Ishikawa (cell line): ENCODE measurements around the gene APOOL.

Experiments
- CEBPB ChIP-seq: IDR thresholded peaks from 2 replicates; pipeline ENCODE4 v1.6.1; 2012
- CREB1 ChIP-seq: IDR thresholded peaks from 2 replicates; pipeline ENCODE4 v1.6.1; 2012; ENCODE audit warnings: low read depth
- EGR1 ChIP-seq: IDR thresholded peaks from 2 replicates; pipeline ENCODE4 v1.6.1; 2012
- EP300 ChIP-seq: IDR thresholded peaks from 2 replicates; pipeline ENCODE4 v1.6.1; 2012; ENCODE audit warnings: borderline replicate concordance
- FOXM1 ChIP-seq: IDR thresholded peaks from 2 replicates; pipeline ENCODE4 v1.6.1; 2012; ENCODE audit warnings: low read depth, borderline replicate concordance
- MAX ChIP-seq: IDR thresholded peaks from 2 replicates; pipeline ENCODE4 v1.6.1; 2012
- NFIC ChIP-seq: IDR thresholded peaks from 2 replicates; pipeline ENCODE4 v1.6.1; 2012
- RAD21 ChIP-seq: IDR thresholded peaks from 2 replicates; pipeline ENCODE4 v1.6.1; 2012; ENCODE audit warnings: low read depth
- REST ChIP-seq: IDR thresholded peaks from 2 replicates; pipeline ENCODE4 v1.6.1; 2012; ENCODE audit warnings: low read depth, mild to moderate bottlenecking
- TAF1 ChIP-seq: IDR thresholded peaks from 2 replicates; pipeline ENCODE4 v1.6.1; 2012; ENCODE audit warnings: low read depth, mild to moderate bottlenecking
- TCF12 ChIP-seq: IDR thresholded peaks from 2 replicates; pipeline ENCODE4 v1.6.1; 2012; ENCODE audit warnings: low read depth
- TEAD4 ChIP-seq: IDR thresholded peaks from 2 replicates; pipeline ENCODE4 v1.6.1; 2012
- YY1 ChIP-seq: IDR thresholded peaks from 2 replicates; pipeline ENCODE4 v1.6.1; 2012; ENCODE audit warnings: low read depth
- ZBTB7A ChIP-seq: IDR thresholded peaks from 2 replicates; pipeline ENCODE4 v1.6.1; 2012; ENCODE audit warnings: low read depth
- TF ChIP-seq, protein P1 (sequence below): IDR thresholded peaks from 2 replicates; pipeline ENCODE4 v1.6.1; 2012

APOOL gene

DNA sequence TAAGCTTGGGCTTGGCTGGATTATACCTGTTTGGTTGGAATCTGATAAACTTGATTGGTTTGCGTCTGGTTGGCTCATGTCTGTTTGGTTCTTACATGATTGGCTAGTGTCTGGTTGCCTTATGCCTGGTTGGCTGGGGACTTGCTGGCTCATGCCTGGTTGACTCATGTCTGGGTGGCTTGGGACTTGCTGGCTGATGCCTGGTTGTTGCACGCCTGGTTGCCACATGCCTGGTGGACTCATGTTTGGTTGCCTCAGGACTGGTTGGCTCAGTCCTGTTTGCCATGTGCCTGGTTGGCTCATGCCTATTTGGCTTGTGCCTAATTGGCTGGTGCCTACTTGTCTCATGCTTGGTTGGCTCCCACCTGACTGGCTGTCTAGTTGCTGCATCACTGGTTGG lies 104.5 kb downstream of the APOOL start:
- no peak for TF ChIP-seq RAD21
- no peak for TF ChIP-seq TEAD4
- TF ChIP-seq CEBPB, result no peak
- TF ChIP-seq ZBTB7A, result no peak
- no peak for TF ChIP-seq MAX
- TF ChIP-seq CREB1, result no peak
- TF ChIP-seq NFIC, result no peak
- no peak for TF ChIP-seq EP300
- TF ChIP-seq, protein P1, sequence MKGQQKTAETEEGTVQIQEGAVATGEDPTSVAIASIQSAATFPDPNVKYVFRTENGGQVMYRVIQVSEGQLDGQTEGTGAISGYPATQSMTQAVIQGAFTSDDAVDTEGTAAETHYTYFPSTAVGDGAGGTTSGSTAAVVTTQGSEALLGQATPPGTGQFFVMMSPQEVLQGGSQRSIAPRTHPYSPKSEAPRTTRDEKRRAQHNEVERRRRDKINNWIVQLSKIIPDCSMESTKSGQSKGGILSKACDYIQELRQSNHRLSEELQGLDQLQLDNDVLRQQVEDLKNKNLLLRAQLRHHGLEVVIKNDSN, result no peak
- TF ChIP-seq TCF12, result no peak
- no peak for TF ChIP-seq YY1
- no peak for TF ChIP-seq REST
- no peak for TF ChIP-seq FOXM1
- TF ChIP-seq EGR1, result no peak
- no peak for TF ChIP-seq TAF1

GRCh38 chrX:85109235-85109634 lies 105.6 kb downstream of the APOOL start:
- no peak for TF ChIP-seq TCF12
- TF ChIP-seq TEAD4, result no peak
- no peak for TF ChIP-seq CEBPB
- no peak for TF ChIP-seq REST
- TF ChIP-seq EGR1, result no peak
- no peak for TF ChIP-seq NFIC
- TF ChIP-seq MAX, result no peak
- TF ChIP-seq EP300, result no peak
- TF ChIP-seq RAD21, result no peak
- TF ChIP-seq, protein P1, result no peak
- no peak for TF ChIP-seq FOXM1
- TF ChIP-seq CREB1, result no peak
- TF ChIP-seq ZBTB7A, result no peak

- no peak for TF ChIP-seq REST
- no peak for TF ChIP-seq TCF12
- no peak for TF ChIP-seq EGR1
- no peak for TF ChIP-seq TEAD4
- TF ChIP-seq NFIC, result no peak
- TF ChIP-seq EP300, result no peak
- TF ChIP-seq RAD21, result peak; percentile 46
Measured at GRCh38 chrX:85111347-85111746, 107.7 kb downstream of the APOOL start.

DNA sequence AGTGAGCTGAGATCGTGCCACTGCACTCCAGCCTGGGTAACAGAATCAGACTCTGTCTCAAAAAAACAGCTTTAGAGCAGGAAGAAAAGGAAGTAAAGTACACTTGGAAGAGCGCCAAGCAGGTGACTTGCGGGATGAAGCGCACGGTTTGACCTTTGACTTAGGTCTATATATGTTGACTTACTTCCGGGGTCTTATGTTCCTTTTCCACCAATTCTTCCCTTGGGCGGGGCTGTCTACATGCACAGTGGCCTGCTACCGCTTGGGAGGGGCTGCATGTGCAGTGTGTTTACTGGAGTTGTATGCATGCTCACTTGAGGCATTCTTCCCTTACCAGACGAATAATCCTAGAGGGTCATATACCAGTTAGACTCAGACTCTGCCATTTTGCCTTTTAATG lies 108.6 kb downstream of the APOOL start:
- TF ChIP-seq ZBTB7A, result no peak
- no peak for TF ChIP-seq YY1
- no peak for TF ChIP-seq MAX
- no peak for TF ChIP-seq EGR1
- TF ChIP-seq TAF1, result no peak
- TF ChIP-seq REST, result no peak
- no peak for TF ChIP-seq NFIC
- no peak for TF ChIP-seq FOXM1
- TF ChIP-seq TEAD4, result no peak
- TF ChIP-seq CREB1, result no peak
- TF ChIP-seq, protein P1, result no peak
